Left ventricle myocardium inferior (tissue), 1 donor: ENCODE measurements around the gene TGM1. TPM values are rescaled to one million over a fixed set of nuclear protein-coding genes. Genes with fewer than 3 reads are reported as not detected.

Source experiments
- DNase-seq: peaks from one replicate; pipeline ENCODE4 v3.0.0-alpha.2; 2020
- H3K27ac ChIP-seq: fragments of 200-600 bp; replicated peaks from 2 replicates; pipeline ENCODE4 v1.8.0; 2021
- H3K27me3 ChIP-seq: fragments of 200-600 bp; 2 replicates; pipeline ENCODE4 v1.8.0; 2021; ENCODE audit warnings: low read depth
- H3K36me3 ChIP-seq: fragments of 200-600 bp; 2 replicates; pipeline ENCODE4 v1.8.0; 2021
- H3K4me1 ChIP-seq: fragments of 200-600 bp; 2 replicates; pipeline ENCODE4 v1.8.0; 2021
- H3K4me3 ChIP-seq: fragments of 200-600 bp; 2 replicates; pipeline ENCODE4 v1.8.0; 2021; ENCODE audit warnings: mild to moderate bottlenecking, moderate library complexity
- H3K9me3 ChIP-seq: fragments of 200-600 bp; replicated peaks from 2 replicates; pipeline ENCODE4 v1.8.0; 2021
- CTCF ChIP-seq: fragments of 200-600 bp; IDR thresholded peaks from 2 replicates; pipeline ENCODE4 v1.8.0; 2021; ENCODE audit warnings: antibody characterized with exemption, mild to moderate bottlenecking, borderline replicate concordance
- intact Hi-C: fragments of 100-400 bp; cut with micrococcal nuclease; formaldehyde crosslinking; loops from one replicate; pipeline ENCODE4 v1.11.0; 2022
- total RNA-seq: library from RNA; stranded (reverse); fragmentation: NEBNext Ultra II Directional; extraction: Animal tissue kit (Norgen Biotek cat#: 25700); gene quantifications from one replicate; pipeline ENCODE4 v1.2.1, GENCODE V29; 2021
- donor health status: DM: no; HTN: yes; CAD: no; lungs with severe emphysema.

Gene TGM1
- total RNA-seq, 1 donor from 2014 or later, result 0.96 TPM

- H3K27me3 ChIP-seq, result no peaks in the 10 kb centered on the region
- DNase-seq, result no peak
- peak overlapping the region; percentile 98 for H3K4me3 ChIP-seq
- no peaks in the 10 kb centered on the region for H3K9me3 ChIP-seq
- peak overlapping the region; percentile 85 for H3K27ac ChIP-seq
- peaks cover 53% of the 10 kb centered on the region for H3K36me3 ChIP-seq
- no peak for TF ChIP-seq CTCF
- intact Hi-C loops, result no loop called here
- peaks cover 46% of the 10 kb centered on the region for H3K4me1 ChIP-seq
Measured at GRCh38 chr14:24300326-24300980, 37.5 kb upstream of the TGM1 start.

GRCh38 chr14:24299255-24300191 lies 36.5 kb upstream of the TGM1 start, which contains the start of the genes DHRS1 and NOP9:
TSS of gene DHRS1 (minus strand) at chr14:24299780. CDS start at chr14:24299106, 674 bp downstream.
TSS of gene NOP9 (plus strand) at chr14:24299850. CDS start at chr14:24299955, 105 bp downstream.
- Histone ChIP-seq H3K4me1 (peaks cover 46% of the 10 kb centered on the region), H3K4me3 (peak within 1 kb of the TSS; percentile 98), H3K27me3 (no peaks in the 10 kb centered on the region), H3K9me3 (no peaks in the 10 kb centered on the region), H3K27ac (peak within 1 kb of the TSS; percentile 85), H3K36me3 (peaks cover 53% of the 10 kb centered on the region)
- intact Hi-C loops, result no loop called here
- DNase-seq, result peak; percentile 92
- no peak for TF ChIP-seq CTCF

- intact Hi-C loops, result no loop called here
- H3K9me3 ChIP-seq, result no peaks in the 10 kb centered on the region
- peak overlapping the region; percentile 98 for H3K4me3 ChIP-seq
- peak overlapping the region; percentile 85 for H3K27ac ChIP-seq
- peaks cover 49% of the 10 kb centered on the region for H3K36me3 ChIP-seq
- no peaks in the 10 kb centered on the region for H3K27me3 ChIP-seq
- DNase-seq, result no peak
- no peak for TF ChIP-seq CTCF
- H3K4me1 ChIP-seq, result peaks cover 46% of the 10 kb centered on the region
Measured at GRCh38 chr14:24298892-24299254, 35.9 kb upstream of the TGM1 start.

- Histone ChIP-seq H3K9me3 (no peaks in the 10 kb centered on the region), H3K27me3 (no peaks in the 10 kb centered on the region), H3K4me1 (peaks cover 46% of the 10 kb centered on the region), H3K27ac (no peak overlapping the region), H3K36me3 (peaks cover 38% of the 10 kb centered on the region), H3K4me3 (no peak overlapping the region)
- TF ChIP-seq CTCF, result peak; percentile 39
- no peak for DNase-seq
- intact Hi-C loops, result no loop called here
Measured at GRCh38 chr14:24297190-24297964, 34.4 kb upstream of the TGM1 start.
